Daoy (cell line): ENCODE results near the gene RNF112. TPM values are rescaled to one million over a fixed set of nuclear protein-coding genes. Genes with fewer than 3 reads are reported as not detected.
"Not testable (repeated sequence)": the region's sequence is repeated elsewhere in the genome, so short reads cannot be mapped to it uniquely, and the experiment has no call there.

Experiments
- DNase-seq: peaks from one replicate; pipeline ENCODE4 v3.0.0-alpha.2; 2015; ENCODE audit warnings: low read depth
- total RNA-seq: library from RNA; depleted of rRNA; stranded (reverse); fragments of >200 nt; shearing (Covaris generic); gene quantifications from 2 replicates; pipeline ENCODE4 v1.2.3, GENCODE V29; 2014; rRNA removed

RNF112 gene
- total RNA-seq, 1 experiment from 2014 or later: 0.11 TPM

- peak; percentile 58 for DNase-seq
Measured at GRCh38 chr17:19447085-19447583, 36.1 kb downstream of the RNF112 start.

GRCh38 chr17:19448341-19449268 is 37.6 kb downstream of the RNF112 start:
- peak; percentile 79 for DNase-seq

GRCh38 chr17:19449656-19450055 is 38.6 kb downstream of the RNF112 start:
- no peak for DNase-seq

GRCh38 chr17:19453296-19453695 is 42.3 kb downstream of the RNF112 start:
- DNase-seq: no peak

GRCh38 chr17:19454074-19454473 is 43.0 kb downstream of the RNF112 start:
- DNase-seq: no peak

- no peak for DNase-seq
Measured at GRCh38 chr17:19456016-19456927, 45.2 kb downstream of the RNF112 start.

- DNase-seq: no peak
Measured at GRCh38 chr17:19457046-19457445, 46.0 kb downstream of the RNF112 start.

GRCh38 chr17:19457830-19458271 is 46.8 kb downstream of the RNF112 start:
- no peak for DNase-seq

- DNase-seq: not testable (repeated sequence)
Measured at GRCh38 chr17:19458481-19458880, 47.4 kb downstream of the RNF112 start.

GRCh38 chr17:19459018-19459655 is 48.1 kb downstream of the RNF112 start:
- DNase-seq: not testable (repeated sequence)

- DNase-seq: no peak
Measured at GRCh38 chr17:19460700-19461099, 49.7 kb downstream of the RNF112 start.

GRCh38 chr17:19461116-19461515 is 50.1 kb downstream of the RNF112 start:
- no peak for DNase-seq

- no peak for DNase-seq
Measured at GRCh38 chr17:19461681-19462080, 50.6 kb downstream of the RNF112 start.

- not testable (repeated sequence) for DNase-seq
Measured at GRCh38 chr17:19462456-19463035, 51.5 kb downstream of the RNF112 start.

- DNase-seq: no peak
Measured at GRCh38 chr17:19464031-19465026, 53.3 kb downstream of the RNF112 start.

Other genes starting within 250 kb of the RNF112 start
- gene EPN2, start 173.9 kb upstream of the RNF112 start, total RNA-seq: 16.3 and 37.3 TPM in 2 replicates
- gene B9D1, start 48.5 kb upstream of the RNF112 start, total RNA-seq: 33.8 and 42.5 TPM in 2 replicates
- 6.0 and 11.7 TPM in 2 replicates for gene MAPK7, start 32.7 kb upstream of the RNF112 start, total RNA-seq
- 0.24 and 0.69 TPM in 2 replicates for gene MFAP4, start 24.0 kb upstream of the RNF112 start, total RNA-seq
- not detected in 2 replicates for gene SLC47A1, start 122.6 kb downstream of the RNF112 start, total RNA-seq
- 45.5 and 53.9 TPM in 2 replicates for gene ALDH3A2, start 237.5 kb downstream of the RNF112 start, total RNA-seq